ENCODE results near the gene CWF19L2.
"Not testable (repeated sequence)": the region's sequence is repeated elsewhere in the genome, so short reads cannot be mapped to it uniquely, and the experiment has no call there.

Gene CWF19L2

GRCh38 chr11:107438148-107438547, 19.5 kb downstream of the CWF19L2 start:
- DNase-seq (ENCODE audit: low read depth), result no peak

DNA sequence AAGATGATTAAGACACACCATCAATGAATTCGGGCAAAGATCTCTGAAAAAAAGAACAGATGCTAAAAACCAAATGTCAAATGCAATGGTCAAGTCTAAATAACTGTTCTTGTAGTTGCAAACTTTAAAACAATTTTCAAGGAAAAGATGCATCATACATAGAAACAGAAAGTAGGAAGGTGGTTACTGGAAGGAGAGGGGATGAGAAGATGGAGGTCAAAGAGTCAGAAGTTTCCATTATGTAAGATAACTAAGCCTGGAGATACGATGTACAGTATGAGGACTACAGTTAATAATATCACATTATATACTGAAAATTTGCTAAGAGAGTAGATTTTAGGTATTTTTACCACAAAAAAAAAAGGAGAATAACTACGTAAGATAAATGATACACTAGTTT, 27.1 kb downstream of the CWF19L2 start:
- DNase-seq (ENCODE audit: low read depth), result no peak

GRCh38 chr11:107427569-107428180, 29.9 kb downstream of the CWF19L2 start:
- no peak for DNase-seq (ENCODE audit: low read depth)

- DNase-seq (ENCODE audit: low read depth), result no peak
Observed at GRCh38 chr11:107413352-107413751, 44.3 kb downstream of the CWF19L2 start.

DNA sequence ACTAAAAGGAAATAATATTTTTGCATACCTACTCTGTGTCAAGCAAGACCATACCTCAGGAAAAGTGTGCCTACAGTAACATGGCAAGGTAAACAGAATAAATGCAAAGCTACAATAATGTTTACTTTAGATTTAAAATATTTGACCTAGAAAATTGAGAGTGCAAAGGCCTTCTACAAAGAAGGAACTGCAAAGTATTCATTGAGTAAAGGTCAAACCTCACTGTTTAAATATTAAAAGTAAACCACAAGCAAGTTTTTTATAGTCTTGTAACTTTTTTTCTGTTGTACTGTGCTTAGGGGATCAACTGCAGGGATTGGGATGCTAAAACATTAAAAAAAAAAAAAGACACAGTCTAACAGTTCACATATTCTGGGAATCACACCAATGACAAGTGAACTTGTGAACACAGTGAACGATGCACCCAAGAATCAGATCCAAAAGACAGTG, 48.8 kb downstream of the CWF19L2 start:
- no peak for DNase-seq (ENCODE audit: low read depth)

DNA sequence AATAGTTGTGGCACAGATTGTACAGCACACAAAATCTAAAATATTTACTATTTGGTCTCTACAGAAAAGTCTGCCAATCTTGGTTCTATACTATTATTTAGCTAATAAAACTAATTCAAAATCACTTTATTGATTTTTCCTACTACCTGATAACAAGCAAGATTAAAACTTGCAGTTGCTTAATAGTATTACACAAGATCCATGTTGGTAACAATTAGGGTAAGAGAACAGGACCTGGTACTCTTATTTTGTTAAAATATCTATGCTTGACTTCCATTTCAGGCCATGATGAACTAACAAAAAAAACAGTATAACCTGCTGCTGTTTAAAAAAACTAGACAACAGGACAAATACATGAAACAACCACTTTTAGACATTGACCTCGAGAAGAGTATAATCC, 52.4 kb downstream of the CWF19L2 start:
- DNase-seq (ENCODE audit: low read depth), result no peak

- not testable (repeated sequence) for DNase-seq (ENCODE audit: low read depth)
Observed at GRCh38 chr11:107401131-107401530, 56.5 kb downstream of the CWF19L2 start.

DNA sequence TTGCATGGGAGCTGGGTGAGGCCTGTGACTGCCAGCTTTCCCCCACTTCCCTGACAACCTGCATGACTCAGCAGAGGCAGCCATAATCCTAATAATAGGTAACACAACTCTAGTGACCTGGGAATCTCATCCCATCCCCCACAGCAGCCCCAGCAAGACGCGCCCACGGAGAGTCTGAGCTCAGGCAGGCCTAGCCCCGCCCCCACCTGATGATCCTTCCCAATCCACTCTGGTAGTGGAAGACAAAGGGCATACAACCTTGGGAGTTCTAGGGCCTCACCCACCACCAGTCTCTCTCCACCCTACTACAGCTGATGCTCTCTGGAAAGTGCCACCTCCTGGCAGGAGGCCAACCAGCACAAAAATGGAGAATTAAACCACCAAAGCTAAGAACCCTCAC, 60.3 kb downstream of the CWF19L2 start:
- DNase-seq (ENCODE audit: low read depth), result no peak

DNA sequence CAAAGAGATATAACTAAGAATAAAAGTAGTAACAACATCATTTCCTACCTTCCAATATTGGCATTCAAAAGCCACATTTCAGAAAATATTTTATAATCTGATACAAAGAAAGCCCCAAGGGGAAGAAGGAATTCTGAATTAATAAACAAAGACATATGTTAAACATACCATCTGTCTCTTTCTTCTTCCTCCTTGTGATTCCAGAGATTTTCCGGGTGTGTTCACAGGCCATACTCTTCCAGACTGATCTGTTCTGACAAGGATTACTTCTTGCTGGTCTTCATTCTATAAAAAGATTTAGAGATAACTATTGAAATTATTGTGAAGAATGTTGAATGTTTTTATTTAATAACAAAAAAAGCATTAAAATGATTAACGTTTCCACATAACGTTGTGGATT, 65.0 kb downstream of the CWF19L2 start:
- DNase-seq (ENCODE audit: low read depth), result no peak

- not testable (repeated sequence) for DNase-seq (ENCODE audit: low read depth)
Observed at GRCh38 chr11:107390701-107391100, 66.9 kb downstream of the CWF19L2 start.

GRCh38 chr11:107387666-107388065, 70.0 kb downstream of the CWF19L2 start:
- no peak for DNase-seq (ENCODE audit: low read depth)

- DNase-seq (ENCODE audit: low read depth), result no peak
Observed at GRCh38 chr11:107385361-107385981, 72.2 kb downstream of the CWF19L2 start.

DNA sequence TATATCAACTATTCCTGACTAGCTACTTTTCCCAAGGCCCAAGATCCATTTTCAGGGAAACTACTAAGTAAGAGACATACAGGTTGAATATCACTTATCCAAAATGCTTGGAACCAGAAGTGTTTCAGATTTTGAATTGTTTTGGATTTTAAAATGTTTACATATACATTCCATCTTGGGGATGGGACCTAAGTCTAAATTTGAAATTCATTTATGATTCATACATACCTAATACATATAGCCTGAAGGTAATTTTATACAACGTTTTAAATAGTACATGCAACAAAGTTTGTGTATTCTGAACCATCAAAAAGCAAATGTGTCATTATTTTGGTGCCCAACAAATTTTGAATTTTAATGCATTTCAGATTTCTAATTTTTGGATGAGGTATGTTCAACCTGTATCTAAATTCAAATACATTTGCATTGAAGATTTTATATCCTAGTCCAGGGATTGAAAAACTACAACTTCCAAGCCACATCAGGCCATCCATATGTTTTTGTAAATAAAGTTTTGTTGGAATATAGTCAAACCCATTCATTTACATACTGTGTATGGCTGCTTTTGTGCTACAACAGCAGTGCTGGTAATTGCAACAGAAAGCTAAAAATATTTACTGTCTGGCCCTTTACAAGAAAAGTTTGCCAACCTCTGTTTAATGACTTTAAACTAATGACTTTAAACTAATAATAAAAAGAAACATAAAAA, 73.3 kb downstream of the CWF19L2 start:
- no peak for DNase-seq (ENCODE audit: low read depth)

DNA sequence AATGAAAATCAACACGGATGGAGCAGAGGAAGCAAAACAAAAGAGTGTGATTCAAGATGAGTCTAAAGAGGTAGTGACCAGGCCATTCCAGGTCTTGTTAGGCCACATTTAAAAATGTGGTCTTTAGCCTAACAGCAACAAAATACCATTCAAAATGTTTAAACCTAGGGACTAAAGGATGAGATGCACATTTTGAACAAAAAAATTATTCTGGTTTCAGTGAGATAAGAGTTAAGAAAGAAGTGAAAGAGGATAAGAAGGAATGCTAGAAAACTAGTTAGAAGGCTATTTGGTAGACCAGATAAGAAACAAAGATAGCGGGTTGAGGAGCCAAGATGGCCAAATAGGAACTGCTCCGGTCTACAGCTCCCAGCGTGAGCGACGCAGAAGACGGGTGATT, 85.2 kb downstream of the CWF19L2 start:
- no peak for DNase-seq (ENCODE audit: low read depth)

DNA sequence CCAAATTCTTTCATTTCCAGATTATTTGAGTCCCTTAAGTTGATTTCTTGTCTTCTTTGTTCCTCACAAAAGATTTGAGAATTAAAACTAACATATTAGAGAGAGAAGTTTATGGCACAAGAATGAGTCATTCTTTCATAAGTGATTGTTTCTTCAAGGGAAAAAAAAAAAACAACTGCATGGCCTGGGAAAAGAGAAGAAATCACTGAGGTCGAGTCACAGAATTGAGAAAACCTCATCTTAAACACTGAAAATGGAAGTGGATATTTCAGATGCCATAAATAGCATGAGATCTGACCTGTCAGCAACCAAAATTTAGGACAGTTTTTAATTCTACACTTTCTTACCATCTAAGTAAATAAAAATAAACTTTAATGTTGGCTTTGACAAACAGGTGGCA, 87.2 kb downstream of the CWF19L2 start:
- no peak for DNase-seq (ENCODE audit: low read depth)

DNA sequence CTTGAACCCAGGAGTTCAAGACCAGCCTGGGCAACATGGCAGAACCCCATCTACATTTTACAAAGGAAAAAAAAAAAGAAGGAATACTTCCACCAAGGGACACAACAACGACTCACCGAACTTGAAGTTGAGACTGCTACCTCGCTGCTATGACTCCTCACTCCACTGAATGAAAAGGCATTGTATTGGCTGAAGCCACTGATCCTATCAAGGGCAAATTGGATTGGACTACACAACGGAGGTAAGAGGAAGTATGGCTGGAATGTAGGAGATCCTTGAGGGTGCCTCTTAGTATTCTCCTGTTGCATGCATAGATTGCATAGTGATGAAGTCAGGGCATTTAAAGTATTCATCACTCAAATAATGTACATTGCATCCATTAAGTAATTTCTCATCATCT, 97.9 kb downstream of the CWF19L2 start:
- no peak for DNase-seq (ENCODE audit: low read depth)

DNA sequence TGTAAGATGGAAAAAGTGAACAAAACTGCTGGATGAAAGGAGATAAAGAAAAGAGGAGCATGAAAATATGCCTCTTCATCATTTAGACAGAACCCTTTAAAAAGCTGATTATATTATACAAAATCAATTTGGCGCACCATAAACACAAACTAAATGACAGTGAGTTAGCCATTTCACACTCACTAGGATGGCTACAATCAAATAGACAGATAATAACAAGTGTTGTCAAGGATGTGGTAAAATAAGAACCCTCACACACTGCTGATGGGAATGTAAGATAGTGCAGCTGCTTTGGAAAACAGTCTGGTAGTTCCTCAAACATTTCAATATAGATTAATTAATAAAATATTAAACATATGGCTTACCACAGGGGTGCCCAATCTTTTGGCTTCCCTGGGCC, 99.7 kb downstream of the CWF19L2 start:
- no peak for DNase-seq (ENCODE audit: low read depth)

DNA sequence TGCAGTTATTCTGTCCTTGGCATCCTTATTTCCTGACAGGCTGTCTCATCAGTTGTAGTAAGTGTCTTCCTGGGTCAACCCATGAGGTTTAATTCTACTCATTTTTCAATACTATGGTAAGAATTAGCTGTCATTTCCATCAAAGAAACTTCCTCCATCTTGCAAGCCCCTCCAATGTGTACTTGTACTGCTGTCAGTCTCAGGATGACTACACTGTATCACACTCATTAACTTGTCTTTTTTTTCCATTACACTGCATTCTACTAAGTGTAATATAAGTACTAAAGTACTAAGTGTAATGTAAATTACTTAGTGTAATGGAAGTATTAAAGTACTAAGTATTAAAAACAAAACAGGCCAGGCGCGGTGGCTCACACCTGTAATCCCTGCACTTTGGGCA, 102.8 kb downstream of the CWF19L2 start:
- DNase-seq (ENCODE audit: low read depth), result no peak

GRCh38 chr11:107337917-107338316, 119.7 kb downstream of the CWF19L2 start:
- DNase-seq (ENCODE audit: low read depth), result no peak

DNA sequence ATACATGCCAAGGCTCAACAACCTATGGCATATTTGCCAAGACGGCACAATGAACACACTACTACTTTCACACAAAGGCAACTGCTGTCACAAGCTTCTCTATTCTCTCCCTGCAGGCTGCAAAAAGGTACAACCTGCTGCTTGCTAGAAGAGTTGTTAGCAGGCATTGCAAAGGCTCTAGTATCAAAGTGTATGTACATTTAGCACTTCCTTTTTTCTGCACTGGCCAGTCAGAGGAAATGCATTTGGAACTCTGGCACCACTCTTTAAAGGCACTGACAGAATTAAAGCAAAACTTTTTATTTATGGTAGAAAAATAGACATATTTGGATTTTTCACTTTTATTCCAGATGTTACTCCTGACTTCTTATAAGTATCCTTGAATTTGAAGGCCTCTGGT, 125.9 kb downstream of the CWF19L2 start:
- DNase-seq (ENCODE audit: low read depth), result no peak

DNA sequence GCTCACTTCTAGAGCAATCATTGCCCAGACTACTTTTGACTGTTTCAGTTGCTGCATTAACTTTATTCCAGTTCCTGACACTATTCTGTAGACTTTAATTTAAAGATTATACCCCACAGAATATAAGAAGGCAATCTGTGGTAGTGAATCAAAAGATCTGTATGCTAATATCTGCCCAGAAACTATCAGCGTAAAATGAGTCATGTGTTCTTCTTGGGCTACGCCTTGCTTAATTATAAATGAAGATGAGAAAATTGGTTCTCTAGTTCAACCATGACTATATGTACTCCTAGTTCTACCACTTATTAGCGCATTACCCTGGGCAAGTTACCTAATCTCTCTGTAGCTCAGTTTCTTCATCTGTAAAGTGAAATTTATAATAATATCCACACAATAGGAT, 128.5 kb downstream of the CWF19L2 start:
- no peak for DNase-seq (ENCODE audit: low read depth)

GRCh38 chr11:107316426-107316825, 141.2 kb downstream of the CWF19L2 start:
- DNase-seq (ENCODE audit: low read depth), result no peak

DNA sequence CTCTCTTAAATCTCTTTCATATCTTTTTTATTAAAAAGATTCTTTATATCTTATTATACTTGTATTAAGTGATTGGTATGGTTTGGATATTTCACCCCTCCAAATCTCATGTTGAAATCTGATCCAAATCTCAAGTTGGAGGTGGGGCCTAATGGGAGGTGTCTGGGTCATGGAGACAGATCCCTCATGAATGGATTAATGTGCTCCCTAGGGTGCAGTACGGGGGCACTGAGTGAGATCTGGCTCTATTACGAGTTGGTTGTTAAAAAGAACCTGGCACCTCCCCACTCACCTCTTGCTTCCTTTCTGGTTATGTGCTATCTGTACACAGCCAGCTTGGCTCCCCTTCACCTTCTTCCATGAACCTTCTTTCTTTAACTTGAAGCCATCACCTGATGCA, 149.6 kb downstream of the CWF19L2 start:
- DNase-seq (ENCODE audit: low read depth), result no peak

DNA sequence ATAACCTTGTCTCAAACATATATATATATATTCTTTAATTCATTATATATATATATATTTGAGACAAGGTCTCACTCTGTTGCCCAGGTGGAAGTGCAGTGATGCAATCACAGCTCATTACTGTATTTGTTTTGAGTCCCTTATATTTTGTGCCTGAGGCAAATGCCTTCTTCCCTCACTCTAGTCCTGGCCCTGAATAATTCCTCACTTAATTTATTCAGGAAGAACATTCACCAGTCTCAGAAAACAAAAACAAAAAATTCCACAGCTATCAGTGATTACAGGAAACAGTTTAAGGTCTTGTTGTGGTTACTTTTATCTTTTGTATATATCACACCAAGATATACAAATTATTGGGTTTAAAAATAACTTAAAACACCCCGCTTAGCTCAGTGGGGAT, 155.7 kb downstream of the CWF19L2 start:
- no peak for DNase-seq (ENCODE audit: low read depth)

Data from HS-27A (cell line).